GM10266 (cell line): ENCODE results near the gene ZNF615.

Source experiments
- DNase-seq: peaks from one replicate; pipeline ENCODE4 v3.0.0; 2012; ENCODE audit errors: extremely low spot score
- TF ChIP-seq, protein P1 (sequence below): IDR thresholded peaks from 2 replicates; pipeline ENCODE4 v1.5.1; 2012; ENCODE audit warnings: mild to moderate bottlenecking, low read depth; ENCODE audit not compliant: control insufficient read depth, insufficient read depth; ENCODE audit errors: missing control alignments

The ZNF615 gene

GRCh38 chr19:51946602-51947001 lies 61.4 kb downstream of the ZNF615 start:
- DNase-seq = no peak
- TF ChIP-seq, protein P1, sequence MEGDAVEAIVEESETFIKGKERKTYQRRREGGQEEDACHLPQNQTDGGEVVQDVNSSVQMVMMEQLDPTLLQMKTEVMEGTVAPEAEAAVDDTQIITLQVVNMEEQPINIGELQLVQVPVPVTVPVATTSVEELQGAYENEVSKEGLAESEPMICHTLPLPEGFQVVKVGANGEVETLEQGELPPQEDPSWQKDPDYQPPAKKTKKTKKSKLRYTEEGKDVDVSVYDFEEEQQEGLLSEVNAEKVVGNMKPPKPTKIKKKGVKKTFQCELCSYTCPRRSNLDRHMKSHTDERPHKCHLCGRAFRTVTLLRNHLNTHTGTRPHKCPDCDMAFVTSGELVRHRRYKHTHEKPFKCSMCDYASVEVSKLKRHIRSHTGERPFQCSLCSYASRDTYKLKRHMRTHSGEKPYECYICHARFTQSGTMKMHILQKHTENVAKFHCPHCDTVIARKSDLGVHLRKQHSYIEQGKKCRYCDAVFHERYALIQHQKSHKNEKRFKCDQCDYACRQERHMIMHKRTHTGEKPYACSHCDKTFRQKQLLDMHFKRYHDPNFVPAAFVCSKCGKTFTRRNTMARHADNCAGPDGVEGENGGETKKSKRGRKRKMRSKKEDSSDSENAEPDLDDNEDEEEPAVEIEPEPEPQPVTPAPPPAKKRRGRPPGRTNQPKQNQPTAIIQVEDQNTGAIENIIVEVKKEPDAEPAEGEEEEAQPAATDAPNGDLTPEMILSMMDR = no peak

- TF ChIP-seq, protein P1 = no peak
Measured at GRCh38 chr19:51944798-51945552, 63.0 kb downstream of the ZNF615 start.

More at GRCh38 chr19:51944798-51945552, 63.0 kb downstream of the ZNF615 start:
- DNase-seq = no peak
